GM21825 (cell line): ENCODE data around the gene USP14.

Experiments used
- ATAC-seq: cut with Tn5 transposase; IDR thresholded peaks from one replicate; pipeline ENCODE4 v1.9.1; 2021; ENCODE audit warnings: mild to moderate bottlenecking, moderate library complexity; ENCODE audit not compliant: unreplicated experiment

The USP14 gene

DNA sequence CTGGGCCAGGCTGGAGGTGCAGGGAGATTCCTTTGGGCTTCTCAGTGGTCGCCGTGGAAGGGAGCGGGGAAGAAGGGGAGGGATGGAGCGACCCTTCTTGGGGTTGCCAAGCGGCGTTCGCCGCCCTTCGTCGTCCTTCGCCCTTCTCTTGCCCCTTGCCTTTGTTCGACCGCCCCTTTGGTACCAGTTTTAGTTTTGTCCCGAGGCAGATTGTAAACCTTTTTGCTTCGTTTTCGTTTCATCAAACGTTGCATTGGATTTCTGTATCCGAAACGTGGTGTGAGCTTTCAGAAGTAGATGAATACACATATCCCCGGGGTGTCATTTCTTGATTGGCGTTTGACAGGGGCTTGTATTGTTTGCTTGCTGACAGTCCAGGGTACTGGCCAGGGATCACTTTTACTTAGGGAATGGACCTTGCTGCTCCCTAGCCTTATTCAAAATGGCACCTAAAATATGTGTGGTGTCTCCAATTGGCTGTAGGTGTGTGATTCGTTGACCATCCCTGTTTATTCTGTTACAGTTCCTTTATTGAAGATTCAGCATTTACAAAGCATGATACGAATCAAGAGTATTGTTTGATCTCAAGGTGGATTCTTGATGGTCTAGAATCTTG is 788 bp downstream of the USP14 start:
- ATAC-seq = no peak

DNA sequence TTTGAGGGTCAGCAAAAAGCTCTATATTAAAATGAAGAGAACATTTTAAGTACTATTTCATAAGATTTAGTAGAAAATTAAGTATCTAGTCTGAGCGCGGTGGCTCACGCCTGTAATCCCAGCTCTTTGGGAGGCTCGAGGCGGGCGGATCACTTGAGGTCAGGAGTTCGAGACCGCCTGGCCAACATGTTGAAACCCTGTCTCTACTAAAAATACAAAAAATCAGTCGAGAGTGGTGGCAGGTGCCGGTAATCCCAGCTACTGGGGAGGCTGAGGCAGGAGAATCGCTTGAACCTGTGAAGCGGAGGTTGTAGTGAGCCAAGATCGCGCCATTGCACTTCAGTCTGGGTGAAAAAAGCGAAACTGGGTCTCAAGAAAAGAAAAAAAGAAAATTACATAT is 1.6 kb downstream of the USP14 start:
- ATAC-seq = no peak

DNA sequence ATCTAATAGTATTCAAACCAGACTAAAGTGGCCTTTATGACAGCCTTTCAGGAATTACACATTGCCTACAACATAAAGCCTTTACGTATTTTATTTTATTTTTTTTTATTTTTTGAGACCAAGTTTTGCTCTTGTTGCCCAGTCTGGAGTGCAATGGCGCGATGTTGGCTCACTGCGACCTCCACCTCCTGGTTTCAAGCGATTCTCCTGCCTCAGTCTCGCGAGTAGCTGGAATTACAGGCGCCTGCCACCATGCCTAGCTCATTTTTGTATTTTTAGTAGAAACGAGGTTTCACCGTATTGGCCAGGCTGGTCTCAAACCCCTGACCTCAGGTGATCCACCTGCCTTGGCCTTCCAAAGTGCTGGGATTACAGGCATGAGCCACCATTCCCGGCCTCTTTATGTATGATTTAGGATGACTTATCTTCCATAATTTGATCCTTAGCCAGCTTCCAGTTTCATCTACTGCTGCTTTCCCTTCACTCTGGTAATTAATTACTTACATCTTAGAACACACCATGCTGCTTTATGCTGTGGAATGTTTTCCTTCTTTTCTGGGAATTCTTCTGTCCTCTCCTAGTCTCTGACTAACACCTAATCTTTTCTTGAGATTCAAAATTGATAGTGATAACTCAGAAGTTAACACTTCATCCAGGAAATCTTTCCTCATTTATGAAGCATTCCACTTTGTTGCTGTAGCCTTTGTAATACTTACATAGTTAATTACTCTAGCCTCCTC is 2.6 kb downstream of the USP14 start:
- ATAC-seq = no peak

DNA sequence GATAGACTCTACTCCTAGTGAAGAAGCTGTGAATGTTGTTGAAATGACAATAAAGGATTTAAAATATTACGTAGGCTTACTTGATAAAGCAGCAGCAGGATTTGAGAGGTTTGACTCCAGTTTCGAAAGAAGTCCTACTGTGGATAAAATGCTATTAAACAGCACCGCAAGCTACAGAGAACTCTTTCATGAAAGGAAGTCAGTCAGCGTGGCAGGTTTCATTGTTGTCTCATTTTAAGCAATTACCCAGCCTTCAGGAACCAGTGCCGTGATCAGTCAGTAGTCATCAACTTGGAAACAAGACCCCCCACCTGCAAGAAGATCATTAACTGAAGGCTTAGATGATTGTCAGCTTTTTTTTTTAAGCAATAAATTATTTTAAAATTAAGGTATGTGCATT is 14.0 kb downstream of the USP14 start:
- no peak for ATAC-seq

DNA sequence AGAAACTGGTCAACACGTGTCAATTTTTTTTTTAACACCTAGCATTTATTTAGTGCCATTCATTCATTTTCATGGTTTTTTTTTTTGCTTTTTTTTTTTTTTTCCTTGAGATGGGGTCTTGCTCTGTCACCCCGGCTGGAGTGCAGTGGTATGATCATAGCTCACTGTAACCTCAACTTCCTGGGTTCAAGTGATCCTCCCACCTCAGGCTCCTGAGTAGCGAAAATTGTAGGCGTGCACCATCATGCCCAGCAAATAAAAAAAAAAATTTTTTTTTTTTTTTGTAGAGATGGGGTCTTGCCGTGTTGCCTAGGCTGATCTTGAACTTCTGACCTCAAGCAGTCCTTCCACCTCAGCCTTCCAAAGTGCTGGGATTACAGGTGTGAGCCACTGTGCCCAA is 21.1 kb downstream of the USP14 start:
- ATAC-seq = no peak

DNA sequence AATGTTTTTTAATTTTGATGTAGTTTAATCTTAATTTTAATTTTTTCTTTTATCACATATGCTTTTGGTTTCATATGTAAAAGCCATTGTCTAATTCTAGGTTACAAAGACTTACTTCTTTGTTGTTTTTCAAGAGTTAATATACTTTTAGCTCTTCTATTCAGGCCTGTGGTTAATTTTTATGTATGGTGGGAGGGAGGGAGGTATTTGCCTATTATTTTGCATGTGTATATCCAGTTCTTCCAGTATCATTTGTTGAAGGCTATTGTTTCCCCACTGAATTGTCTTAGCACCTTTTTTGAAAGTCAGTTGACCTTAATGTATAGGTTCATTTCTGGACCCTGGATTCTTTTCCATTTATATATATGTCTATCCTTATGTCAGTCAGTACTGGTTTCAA is 23.4 kb downstream of the USP14 start:
- no peak for ATAC-seq

DNA sequence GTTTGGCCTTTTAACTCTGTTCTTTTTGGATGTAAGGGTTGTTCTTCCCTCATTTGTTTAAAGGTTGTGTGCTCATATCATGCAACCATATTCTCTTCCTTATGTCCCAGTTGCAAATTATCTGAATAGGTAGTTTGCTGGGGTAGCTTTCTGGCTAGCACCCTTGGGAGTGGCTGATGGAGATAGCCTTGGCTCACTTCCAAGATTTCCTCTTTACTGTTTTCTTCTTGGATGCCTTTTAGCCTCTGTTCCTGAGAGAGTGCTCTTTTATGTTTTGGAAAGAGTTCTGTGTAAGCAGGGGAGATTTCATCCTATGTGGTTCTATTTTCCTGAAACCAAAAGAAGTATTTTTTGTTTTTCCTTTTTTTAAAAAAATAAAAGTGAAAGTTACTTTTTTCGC is 25.4 kb downstream of the USP14 start:
- no peak for ATAC-seq

DNA sequence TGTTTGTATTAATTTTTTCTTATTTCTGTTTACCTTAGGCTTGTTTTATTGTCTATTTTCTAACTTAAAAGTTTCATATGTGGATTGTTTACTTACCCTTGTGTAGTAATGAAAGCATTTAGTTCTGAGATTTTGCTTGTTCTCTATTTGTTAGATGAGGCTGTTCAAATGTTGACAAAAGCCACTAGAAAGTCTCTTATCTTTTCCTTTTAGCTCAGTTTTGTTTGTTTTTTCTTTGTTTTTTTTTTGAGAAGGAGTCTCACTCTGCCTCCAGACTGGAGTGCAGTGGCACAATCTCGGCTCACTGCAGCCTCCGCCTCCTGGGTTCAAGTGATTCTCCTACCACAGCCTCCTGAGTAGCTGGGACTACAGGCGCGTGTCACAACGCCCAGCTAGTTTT is 30.9 kb downstream of the USP14 start:
- no peak for ATAC-seq

DNA sequence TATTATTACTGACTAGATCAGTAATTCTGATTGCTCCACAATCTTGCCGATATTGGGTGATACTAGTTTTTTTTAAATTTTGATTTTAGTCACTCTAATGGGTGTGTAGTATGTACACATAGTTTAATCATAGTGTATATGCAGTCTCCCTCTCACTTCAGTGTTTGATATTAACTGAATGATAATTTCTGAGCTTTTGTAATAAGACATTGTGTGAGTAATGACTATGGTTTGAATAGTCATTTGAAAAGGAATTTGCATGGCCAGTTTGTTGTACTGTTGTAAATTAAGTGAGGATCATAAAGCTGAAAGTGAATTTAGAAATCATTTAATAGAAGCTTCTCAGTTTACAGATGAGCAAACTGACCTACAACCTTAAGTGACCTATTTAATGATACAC is 33.4 kb downstream of the USP14 start:
- ATAC-seq = no peak

DNA sequence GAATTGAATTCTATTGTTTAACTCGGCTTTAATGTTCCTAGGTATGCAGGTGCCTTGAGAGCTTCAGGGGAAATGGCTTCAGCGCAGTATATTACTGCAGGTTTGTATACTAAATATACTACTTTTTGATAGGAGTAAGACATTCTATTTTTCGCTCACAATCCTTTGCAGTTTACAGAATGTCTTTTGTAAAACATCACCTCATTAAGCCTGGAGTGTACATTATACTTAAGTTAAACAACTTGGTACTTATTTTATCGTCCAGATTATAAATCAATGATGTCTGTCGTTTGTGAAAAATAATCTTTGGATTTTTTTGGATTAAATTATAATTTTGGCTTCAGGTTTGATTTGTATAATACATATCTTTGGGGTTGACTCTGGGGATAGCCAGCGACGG is 34.4 kb downstream of the USP14 start:
- ATAC-seq = no peak

DNA sequence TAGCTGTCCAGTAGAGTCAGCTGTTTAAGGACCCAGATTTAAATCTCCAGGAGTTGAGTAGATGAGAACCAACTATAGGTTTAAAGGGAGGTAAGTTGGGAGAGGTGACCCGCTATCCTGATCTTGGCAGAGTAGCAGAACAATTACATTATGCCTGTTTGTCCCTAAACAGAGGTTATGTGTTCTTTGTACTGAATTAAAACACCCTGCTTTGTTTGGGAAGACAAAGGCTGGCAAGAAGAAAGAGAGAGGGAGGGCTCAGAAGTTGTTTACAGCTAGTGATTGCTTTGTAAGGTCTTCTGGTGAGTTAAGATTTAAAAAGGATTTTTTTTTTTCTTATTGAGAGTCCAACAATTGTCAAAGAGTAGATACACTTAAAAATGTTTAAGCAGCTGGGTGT is 37.3 kb downstream of the USP14 start:
- ATAC-seq = no peak

DNA sequence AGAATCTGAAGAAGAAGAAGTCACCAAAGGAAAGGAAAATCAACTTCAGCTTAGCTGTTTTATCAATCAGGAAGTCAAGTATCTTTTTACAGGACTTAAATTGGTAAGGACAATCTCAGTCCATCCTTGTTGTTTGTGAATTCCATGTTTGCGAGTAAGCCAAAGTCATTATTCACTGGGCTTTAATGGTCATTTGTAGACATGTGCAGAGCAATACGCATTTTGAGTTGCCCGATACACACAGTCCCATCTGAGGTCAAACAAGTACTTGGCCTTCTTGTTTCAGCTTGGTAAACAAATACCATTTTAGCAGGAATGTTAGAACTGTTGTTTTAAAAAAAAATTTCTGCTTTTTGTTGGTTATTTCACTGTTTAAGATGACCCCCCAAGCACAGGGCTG is 40.9 kb downstream of the USP14 start:
- ATAC-seq = no peak

DNA sequence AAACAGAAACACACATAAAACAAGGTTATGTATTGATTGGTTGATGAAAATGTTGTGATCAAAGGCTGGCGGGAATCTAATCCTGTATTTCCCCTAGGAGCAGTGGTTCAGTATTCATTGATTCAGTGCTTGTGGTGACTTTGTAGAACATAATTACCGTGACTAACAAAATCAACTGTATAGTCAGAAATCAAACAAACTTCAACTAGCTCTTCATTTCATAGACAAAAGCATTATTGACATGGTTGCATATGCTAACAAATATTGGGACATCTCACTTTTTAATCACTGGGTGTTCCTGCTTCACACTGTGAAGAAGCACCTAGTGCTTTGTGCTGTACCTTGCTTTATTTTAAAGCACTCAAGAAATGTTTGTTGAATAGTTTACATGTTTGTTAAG is 41.4 kb downstream of the USP14 start:
- ATAC-seq = no peak

DNA sequence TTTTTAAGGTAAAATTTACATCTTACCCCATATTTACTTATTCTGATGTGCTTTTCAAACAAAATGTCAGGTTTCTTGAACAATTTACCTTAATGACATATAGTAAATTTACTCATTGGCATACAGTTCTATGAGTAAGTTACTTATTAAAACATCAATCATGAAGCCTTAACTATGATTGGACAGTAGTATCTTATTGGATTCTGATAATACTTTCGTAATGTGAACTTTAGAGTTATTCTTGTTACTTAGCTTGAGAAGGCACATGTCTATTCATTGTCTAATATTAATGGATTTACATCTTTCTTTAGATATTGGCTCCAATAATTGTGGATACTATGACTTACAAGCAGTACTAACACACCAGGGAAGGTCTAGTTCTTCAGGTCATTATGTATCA is 51.7 kb downstream of the USP14 start:
- ATAC-seq = no peak

DNA sequence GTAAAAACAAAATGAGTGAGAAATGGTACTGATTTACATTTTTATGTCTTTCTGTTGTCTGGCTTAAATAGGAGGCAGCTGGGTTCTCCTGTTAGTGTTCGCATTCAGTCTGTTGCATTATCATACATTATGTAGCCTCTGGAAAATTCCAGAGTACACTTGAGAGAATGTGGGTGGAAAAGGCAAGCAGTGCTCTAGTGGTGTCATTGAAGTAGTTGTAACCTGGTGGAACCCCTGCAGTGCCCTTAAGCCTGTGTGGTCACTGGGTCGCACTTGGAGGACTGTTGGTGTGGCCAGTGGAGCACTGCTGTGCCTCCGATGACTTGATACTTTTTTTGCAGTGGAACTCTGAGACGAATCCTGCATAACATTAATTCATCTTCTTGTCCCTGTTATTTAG is 52.4 kb downstream of the USP14 start:
- no peak for ATAC-seq

DNA sequence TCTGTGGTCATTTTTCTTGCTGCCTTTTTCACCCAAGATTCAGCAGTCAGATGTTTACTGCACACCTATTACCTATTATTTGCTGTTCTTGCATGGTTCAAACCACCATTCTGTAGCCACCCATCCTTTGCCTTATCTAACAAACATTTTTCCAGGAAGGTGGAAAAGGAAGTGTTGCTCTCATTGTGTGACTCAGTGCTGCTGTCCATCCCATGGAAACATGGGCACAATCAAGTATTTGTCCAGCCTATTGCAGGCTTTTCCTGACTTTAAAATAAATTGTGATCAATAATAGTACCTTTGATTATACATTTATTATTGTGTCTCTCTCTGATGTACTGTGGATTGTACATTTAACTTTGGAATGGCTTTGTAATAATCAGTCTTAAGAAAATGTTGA is 53.2 kb downstream of the USP14 start:
- ATAC-seq = no peak

DNA sequence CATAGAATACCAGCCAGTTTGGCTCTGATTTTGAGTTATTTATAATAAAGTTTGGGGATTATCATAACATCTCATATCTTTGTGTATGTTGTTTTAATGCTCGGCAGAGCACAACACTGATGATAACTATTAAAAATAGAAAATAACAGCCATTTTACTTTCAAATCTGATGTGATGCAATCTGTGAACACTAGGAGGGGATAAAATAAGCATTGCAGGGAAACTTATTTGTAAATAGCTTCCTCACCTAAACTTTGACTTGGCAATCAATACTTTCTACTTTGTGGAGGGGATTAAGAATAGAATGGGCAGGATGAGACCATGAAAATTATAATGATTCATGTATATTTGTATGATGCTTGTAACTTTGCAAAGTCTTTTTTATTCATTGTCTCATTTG is 54.4 kb downstream of the USP14 start:
- ATAC-seq = no peak

DNA sequence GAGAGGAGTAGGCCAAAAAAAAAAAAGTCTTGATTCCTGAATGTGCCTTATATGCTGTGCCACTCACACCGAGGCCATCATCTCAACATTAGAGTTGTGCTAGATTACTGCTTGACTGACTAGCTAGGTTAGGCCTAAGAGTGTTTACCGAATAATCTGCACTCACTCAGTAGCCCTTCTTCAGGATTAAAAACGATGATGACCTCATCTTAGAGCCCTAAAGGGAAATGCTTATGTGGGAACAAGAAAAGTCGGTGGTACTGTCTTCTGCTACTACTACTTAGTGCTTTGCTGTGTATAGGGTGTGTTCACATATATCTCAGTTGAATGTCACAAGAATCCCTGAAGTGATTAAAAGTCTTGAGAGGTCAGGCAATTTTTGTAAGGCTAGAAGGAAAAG is 55.1 kb downstream of the USP14 start:
- ATAC-seq = no peak

DNA sequence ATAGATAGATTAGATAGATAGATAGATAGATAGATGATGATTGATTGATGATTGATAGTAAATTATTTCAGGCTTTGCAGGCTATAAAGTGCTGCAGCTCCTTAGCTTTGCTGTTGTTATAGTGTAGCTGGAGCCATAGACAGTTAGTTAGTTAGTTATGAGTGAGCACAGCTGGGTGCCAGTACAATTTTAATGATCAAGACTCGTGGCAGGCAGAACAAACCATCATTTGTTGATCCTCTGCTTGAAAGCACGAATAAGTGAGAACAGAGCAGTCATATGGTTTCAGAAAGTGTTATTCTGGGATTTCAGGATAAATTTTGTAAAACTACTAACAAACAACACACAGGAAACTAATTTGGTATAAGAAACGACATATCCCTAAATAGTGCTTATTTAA is 55.6 kb downstream of the USP14 start:
- ATAC-seq = no peak

DNA sequence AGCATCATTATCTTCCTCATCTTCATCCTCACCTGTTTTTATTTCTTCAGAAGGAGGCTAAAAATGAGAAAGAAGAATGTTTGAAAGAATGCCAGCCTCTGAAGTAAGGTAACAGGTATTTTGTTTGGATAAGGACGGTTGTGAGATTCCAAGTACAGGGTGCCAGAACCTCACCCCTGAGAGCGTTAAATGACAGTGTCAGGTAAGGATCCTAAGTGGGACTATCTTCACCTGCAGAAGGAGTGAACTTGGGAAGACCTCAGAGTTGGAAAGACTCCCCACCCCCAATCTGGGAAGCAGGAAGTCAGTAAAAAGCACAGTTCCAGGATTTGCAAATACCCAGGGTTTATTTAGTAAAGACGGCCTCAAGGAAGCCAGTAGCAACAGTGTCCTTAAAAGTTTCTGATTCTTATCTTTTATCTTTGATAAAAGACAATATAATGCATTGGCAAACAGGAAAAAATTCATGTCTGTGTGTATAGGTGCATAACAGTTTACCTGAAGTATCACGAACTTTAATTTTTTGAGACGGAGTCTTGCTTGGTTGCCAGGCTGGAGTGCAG is 57.2 kb downstream of the USP14 start:
- no peak for ATAC-seq

DNA sequence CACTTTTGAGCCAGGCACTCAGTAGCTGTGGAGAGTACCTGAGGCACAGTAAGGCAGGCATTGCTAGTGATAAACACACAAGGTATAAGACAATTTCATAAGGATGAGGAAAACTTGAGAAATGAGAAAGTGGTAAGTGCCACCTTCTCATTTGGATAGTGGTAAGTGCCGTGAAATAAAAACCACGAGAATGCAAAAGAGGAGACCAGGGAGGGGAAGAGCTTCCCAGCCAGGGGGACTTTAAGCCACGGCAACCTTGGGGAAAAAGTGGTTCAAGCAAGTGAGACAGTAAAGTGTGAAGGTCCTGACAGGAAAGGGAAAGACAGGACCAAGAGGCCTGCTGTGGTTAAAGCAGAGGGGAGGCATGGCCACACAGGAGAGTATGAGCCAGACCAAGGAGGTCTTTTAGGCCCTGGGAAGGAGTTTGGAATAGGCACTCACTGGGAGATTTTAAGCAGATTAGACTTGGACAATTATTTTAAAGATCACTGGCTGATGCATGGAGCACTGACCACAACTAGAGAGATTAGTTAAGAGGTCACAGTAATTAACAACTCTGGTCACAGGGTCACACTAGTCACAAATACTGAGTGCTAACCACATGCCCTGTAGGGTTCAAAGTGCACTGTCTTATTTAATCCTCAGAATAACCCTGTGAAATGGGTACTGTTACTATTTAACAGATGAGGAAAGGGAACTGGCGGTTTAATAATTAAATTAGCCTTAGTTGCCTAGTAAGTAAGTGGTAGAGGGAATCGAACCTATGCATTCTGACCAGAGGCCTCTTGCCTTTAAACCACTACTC is 59.4 kb downstream of the USP14 start:
- no peak for ATAC-seq

DNA sequence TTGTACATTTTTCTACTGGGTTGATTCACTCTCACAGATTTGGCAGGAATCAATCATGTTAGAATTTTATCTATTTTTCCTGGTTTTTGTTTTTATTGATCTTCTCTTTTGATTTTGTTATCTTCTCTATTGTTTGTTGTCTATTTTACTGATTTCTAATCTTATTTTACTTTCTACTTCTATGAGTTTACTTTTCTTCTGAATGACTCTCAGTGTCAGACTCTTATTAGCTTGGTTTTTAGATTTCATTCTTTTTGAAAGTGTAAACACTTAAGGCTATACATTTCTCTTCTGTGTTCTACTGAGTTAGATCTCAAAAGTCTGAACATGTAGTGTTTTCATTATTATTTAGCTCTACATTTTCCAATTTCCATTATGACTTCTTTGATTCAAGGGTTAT is 62.4 kb downstream of the USP14 start:
- ATAC-seq = no peak
